NOMO-1 (cell line): ENCODE measurements around the gene FCRLB.
"Not testable (repeated sequence)": the region's sequence is repeated elsewhere in the genome, so short reads cannot be mapped to it uniquely, and the experiment has no call there.

ENCODE experiments used
- DNase-seq, 2 experiments: peaks; one replicate each; lab custom pipeline; 2025; ENCODE audit not compliant: unreplicated experiment in 2 of 2; lab: John Stamatoyannopoulos, UW

Gene FCRLB

DNA sequence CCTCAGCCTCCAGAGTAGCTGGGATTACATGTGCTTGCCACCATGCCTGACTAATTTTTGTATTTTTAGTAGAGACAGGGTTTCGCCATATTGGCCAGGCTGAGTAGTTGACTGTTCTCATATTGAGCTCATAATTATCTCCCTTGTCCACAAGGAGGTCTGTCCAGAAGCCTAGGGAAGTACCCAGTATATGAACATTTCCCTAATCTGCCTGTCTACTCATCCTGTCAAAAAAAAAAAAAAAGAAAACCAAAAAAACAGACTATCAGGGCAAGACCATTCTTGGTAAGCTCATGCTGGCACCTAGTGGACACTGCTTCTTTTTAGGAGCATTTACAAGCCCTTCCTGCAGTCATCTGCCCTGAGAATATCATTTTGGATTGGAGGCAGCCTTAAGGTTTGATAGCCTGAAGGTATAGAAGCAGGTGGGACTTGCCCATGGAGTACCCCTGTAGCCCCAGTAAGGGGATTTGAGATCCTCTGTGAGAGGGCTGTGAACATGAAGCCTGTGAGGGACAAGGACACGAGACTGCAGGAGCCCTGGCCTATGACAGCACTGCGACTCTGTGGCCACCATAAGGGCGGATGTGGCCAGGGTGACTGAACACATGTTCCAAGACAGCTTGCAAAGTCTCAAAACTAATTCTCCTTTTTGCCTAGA, 17.4 kb downstream of the FCRLB start:
- peak; percentile 76 to 95 for DNase-seq

DNA sequence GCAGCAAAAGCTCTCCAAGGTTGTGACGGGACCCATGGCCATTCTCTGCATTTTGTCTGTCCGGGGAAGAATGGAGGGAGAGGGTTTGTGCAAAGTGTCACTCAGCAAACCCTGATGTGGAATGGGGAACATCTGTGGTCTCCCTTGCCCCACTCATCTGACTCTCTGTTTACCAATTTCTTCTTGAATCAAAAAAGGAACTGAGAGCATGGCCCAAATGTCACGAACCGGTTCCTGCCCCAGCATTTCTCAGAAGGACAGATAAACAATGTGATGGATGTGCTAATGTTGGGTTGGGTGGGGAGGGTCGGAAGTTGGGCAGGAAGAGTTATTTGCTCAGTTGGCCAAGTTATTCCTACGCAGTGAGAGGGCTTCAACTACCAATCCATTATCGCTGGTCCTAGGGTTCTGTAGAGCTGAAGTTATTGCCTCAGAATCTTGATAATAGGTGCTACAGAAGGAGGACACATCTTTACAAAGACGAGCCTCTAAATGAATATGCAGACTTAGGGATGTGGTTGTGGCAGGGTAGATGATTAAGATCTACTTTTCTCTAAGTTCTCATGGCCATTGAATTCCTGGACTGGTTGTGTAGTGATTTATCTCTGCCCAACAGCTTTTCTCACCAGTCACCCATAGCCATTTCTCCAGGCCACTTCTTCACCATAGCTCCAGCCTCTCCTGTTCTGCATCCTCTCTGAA, 18.7 kb downstream of the FCRLB start:
- peak in 1 of 2 experiments; percentile 63 for DNase-seq

DNA sequence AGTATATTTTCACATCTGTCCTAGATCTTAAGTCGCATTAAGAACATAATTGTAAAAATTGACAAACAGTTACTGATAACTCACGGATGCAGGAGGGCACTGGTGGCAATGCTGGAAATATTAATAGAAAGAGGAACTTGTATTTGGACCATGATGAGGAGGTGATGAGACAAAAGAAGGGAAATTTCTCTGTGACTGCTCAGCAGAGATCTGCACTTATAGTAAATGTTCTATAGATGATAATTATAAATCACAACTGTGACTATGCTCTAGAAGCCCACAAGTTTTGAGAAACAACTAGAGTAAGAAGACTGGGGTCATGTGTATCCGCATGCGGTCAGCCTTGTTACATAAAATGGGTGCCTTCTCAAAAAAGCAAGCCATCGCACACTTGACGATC, 19.6 kb downstream of the FCRLB start:
- peak in 1 of 2 experiments; percentile 44 for DNase-seq

DNA sequence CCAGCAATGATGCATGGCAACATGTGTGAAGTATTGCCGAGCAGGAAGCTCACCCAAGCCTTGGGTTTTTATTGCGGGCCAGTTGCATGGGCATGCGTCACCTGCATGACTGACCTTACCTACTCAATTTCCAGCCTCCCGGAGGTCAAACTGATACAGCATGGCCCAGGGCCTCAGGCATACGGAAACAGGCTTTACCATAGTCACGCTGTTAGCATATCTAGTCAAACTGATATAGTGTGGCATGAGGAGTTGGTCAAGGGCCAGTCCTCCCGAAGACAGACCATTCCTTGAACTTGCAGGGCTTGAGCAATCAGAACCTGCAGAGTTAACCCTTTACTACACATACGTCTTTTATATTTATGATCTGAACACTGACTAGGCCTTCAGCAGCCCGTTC, 21.9 kb downstream of the FCRLB start:
- DNase-seq: no peak

DNA sequence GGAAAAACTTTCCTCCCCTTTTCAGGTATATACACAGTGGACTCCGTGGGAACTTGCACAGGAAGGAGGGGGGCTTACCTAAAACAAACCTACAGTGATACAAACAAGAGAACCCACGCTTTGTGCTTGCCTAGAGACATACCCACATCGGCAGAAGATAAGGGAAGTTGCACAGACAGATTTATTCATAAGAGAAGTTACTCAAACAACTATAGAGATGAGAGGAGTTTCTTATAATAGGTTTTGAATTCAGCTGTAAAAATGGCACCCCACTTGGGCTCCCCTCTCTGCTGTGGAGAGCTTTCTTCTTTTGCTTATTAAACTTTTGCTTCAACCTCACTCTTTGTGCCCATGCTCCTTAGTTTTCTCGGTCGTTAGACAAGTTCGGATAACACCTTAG, 26.5 kb downstream of the FCRLB start:
- DNase-seq: peak; percentile 48 to 65

DNA sequence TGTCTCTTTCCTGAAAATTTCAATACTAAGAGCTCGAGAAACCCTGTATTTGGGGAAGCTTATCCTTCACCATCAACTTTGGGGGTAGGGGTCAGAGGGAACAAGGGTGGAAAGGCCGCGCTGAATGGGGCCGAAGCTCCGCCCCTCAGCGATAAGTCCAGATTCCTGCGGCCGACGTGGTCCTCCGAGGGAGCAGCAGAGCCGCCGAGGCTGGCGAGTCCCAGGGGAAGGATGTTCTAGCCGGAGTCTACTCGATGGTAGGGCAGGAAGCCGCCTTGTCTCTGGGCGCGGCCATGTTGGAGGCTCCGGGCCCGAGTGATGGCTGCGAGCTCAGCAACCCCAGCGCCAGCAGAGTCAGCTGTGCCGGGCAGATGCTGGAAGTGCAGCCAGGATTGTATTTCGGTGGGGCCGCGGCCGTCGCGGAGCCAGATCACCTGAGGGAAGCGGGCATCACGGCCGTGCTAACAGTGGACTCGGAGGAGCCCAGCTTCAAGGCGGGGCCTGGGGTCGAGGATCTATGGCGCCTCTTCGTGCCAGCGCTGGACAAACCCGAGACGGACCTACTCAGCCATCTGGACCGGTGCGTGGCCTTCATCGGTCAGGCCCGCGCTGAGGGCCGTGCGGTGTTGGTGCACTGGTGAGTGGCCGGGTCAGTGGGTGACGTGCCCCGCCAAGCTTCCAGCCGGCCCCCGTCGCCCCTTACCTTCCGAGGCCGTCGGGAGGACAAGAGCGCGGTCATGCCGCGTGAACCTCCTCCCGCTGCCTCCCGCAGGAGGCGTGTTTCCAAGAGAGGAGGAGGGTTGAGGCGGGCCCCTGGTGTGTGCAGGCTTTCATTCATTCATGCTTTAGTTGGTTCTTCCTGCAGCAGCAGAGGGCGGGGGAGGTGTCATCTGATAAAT, 28.4 kb downstream of the FCRLB start, which contains the start of gene DUSP12:
TSS of gene DUSP12 (plus strand) at position 278 of the 899 bp plus-strand sequence. CDS start at position 294, 16 bp downstream.
- DNase-seq: peak; percentile 92 to 96

DNA sequence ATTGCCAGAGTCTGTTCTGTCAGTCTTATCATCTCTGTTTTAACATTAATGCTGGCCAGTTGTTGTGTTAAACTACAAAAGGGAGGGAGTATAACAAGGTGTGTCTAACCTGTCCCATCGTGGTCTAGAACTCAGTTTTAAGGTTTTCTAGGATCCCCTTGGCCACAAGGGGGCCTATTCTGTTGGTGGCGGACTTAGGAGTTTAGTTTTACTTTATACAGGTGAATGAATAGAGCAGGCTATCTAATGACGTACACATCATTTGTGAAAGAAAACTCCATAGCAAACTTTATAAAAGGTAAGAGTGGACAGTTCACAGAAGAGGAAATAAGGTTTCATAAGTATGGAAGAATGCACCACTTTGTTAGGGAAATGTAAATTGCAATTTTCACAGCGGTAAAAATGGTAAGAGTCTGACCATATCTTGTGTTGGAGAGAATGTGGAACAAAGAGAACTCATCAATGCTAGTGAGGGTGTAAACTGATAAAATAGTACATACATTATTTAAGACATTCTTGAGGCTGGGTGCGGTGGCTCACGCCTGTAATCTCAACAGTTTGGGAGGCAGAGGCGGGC, 42.3 kb downstream of the FCRLB start:
- DNase-seq: peak; percentile 15 to 18

DNA sequence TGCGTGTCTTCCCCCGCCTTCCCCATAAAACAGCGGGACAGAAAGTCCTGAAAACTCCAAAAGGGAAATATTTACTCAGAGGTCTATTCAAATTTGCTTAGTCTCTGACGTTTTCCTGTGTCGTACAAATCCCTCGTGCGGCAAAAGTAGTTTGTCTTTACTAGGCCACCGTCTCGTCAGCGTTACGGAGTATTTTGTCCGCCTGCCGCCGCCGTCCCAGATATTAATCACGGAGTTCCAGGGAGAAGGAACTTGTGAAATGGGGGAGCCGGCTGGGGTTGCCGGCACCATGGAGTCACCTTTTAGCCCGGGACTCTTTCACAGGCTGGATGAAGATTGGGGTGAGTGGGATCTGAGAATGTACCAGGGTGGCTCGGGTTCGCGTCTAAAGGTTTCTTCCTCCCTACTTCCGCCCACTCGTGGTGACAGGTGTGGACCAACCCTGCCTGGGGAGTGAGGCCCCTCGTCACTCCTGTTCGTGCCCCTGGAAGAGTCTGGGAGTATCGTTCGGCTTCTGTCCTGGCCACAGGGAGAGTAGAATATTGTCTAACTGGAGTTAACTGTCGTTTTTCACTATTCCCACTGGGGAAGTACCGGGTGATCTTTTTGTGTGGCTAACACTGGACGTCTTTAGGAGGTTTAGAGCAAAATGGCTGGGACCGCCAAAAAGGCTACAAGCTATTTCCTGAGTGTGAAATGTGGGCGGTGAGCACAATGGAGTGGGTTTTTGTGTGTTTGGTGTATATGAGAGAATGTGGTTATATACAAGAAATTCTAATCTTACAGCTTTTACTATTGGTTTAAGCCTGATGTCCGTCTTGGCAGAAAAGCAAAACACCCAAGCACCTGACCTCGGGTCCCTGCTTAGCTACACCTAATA, 45.0 kb downstream of the FCRLB start, which contains the start of gene ATF6:
TSS of gene ATF6 (plus strand) at position 219 of the 880 bp plus-strand sequence. CDS start at position 260, 41 bp downstream.
- peak; percentile 78 to 89 for DNase-seq

DNA sequence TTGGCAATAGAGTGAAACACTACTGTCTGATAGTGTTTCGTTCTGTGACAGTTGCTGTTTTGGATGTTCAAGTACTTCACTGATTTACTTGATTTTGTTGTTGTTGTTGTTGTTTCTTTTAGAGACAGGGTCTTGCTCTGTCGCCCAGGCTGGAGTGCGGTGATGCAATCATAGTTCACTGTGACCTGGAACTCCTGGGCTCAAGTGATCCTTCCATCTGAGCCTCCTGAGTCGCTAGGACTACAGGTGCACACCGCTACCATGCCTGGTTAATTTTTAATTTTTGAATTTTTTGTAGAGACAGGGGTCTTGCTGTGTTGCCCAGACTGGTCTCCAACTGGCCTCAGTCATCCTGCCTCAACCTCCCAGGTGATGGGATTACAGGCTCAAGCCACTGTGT, 47.1 kb downstream of the FCRLB start:
- no peak for DNase-seq

DNA sequence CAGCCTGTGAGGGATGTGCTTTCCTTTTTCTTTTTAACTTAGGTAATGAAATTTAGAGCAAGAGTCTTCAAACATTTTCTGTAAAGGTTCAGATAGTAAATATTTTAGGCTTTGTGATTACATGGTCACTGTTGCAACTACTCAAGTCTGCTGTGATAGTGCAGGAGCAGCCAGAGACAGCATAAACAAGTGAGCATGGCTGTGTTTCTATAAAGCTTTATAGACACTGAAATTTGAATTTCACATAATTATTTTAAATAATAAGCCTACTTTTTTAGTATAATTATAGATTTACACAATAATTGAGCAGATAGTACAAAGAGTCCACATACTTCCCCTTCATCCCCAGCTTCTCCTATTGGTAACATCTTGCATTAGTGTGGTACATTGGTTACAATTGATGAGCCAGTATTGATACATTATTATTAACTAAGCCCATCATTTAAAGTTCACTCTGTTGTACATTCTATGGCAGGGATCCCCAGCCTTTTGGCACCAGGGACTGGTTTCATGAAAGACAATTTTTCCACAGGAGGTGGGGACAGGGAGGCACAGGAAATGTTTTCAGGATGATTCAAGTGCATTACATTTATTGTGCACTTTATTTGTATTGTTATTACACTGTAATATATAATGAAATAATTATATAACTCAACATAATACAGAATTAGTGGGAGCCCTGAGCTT, 47.8 kb downstream of the FCRLB start:
- DNase-seq: no peak

DNA sequence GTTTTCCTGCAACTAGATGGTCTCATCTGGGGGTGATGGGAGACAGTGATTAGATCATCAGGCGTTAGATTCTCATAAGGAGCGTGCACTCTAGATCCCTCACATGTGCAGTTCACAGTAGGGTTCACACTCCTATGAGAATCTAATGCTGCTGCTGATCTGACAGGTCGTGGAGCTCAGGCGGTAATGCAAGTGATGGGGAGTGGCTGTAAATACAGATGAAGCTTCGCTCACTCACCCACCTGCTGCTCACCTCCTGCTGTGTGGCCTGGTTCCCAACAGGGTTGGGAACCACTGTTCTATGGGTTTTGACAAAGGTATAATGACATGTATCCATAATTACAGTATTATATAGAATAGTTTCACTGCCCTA, 48.3 kb downstream of the FCRLB start:
- DNase-seq: not testable (repeated sequence)

DNA sequence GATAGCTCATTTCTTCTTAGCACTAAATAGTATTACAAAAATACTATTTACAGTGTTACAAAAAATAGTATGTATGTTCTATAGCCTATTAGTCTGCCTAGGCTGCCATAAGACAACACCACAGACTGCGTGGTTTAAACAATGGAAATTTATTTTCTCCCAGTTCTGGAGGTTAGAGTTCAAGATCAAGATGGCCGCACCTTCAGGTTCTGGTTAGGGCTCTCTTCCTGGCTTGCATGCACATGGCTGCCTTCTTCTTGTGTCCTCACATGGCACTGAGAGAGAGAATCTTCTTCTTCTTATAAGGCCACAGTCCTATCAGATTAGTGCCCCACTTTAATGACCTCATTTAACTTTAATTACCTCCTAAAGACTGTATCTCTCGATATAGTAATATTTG, 48.9 kb downstream of the FCRLB start:
- no peak for DNase-seq

DNA sequence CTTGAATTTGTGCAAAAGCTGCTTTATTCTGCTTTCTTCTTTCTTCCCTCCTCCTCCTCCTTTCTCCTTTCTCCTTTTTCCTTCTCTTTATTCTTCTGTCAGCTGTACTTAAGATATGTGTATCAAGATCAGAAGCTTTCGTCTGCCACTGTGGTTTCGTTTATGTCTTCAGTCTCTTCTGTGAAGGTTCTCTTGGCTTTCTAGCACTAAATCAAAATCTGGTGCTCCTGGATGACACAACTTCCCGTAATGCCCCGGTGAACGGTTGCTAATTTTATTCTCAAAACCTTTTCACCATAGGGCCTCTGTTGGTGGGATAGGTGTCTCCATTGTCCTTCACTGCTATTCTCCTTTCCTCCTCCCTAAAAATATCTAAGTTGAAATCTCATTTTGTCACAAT, 49.8 kb downstream of the FCRLB start:
- peak in 1 of 2 experiments; percentile 35 for DNase-seq

DNA sequence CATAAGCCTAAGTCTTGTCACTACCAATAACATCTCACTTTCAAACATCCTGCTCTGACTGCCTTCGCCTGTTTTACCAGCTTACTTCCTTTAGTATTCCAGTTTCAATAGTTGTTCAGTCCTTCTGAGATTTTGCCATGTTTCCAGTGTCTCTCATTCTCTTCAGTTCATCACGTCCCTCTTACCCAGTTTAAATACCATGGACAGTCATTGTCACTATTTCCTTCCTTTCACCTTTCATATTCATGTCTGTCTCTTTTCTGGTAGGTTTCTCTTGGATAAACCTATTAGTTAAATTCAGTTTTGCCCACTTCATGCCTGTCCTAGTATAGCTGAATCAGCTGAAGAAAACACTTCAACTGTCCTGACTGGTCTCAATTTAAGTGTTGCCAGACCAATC, 50.6 kb downstream of the FCRLB start:
- no peak for DNase-seq

DNA sequence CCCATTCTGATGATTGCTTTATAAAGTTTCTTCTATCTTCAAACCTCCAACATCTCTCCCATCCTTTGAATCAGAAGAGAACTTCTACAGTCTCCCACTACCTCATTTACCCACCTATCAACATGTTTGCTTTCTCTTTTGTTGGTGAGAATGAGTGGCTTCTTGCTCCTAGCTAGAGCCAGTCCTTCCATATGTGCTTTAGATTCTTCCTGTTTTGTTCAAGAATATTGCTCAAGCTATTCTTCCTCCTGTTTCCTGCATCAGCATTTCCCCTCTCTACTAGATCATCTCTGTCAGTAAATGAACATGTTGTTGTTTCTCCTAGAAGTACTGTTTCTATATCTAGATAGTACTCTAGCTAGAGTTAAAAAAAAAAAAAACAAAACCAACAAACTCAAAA, 51.1 kb downstream of the FCRLB start:
- DNase-seq: peak; percentile 57 to 71

DNA sequence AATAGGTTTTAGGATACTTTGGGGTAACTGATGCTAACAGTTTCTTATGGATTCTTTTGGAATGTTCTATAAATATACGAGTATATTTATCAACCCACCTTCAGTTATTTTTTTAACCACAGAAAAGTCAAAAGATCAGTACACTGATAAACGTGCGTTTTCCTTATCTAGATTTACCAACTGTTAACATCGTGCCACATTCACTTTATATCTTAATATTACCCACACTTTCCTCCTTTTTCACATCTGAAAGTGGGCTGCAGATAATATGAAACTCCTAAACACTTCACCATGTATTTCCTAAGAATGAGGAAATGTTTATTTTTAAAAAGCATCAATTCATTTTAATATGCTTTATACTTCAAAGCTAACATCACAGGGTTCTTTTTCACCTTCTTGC, 52.4 kb downstream of the FCRLB start:
- no peak for DNase-seq

DNA sequence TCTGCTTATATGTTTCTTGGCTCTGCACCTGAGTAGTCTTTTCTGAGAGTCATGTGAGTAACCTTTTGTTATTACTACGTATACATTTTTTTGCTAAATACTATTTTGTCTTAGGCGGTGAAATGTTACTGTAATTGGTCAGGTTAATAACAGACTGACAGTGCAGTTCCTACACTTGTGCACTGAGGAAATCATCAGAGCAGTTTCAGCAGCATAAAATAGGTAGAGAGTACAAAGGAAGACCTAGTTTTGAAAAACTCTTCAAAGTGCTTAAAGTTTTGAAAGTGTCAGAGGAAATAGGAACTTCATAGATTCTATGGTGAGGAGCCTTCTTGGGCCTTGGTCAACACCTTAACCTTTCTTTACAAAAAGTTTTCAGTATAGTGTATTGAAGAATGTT, 55.9 kb downstream of the FCRLB start:
- no peak for DNase-seq
